Neural progenitor cell (in vitro differentiated cells): Measurements from ENCODE around the gene GNB1.

Experiments
- CTCF ChIP-seq: fragments of 200-600 bp; sonication (generic); IDR thresholded peaks from 2 replicates; pipeline ENCODE4 v1.5.1; 2017; ENCODE audit warnings: antibody characterized with exemption, mild to moderate bottlenecking
- EZH2 ChIP-seq: fragments of 200-600 bp; sonication (generic); IDR thresholded peaks from 2 replicates; pipeline ENCODE4 v1.6.1; 2017; ENCODE audit warnings: antibody characterized with exemption, mild to moderate bottlenecking, moderate library complexity
- EZH2phosphoT487 ChIP-seq: fragments of 200-600 bp; sonication (generic); IDR thresholded peaks from 2 replicates; pipeline ENCODE4 v1.6.1; 2017; ENCODE audit warnings: antibody characterized with exemption

- TF ChIP-seq CTCF: no peak
- TF ChIP-seq EZH2phosphoT487: no peak
- no peak for TF ChIP-seq EZH2
Observed at GRCh38 chr1:1881727-1882126, 9.2 kb downstream of the GNB1 start.
